Stimulated activated CD8-positive, alpha-beta memory T cell treated with anti-CD3 and anti-CD28 coated beads, Interleukin-7, amount 100 ng/mL, for 24 hours (primary cell): ENCODE results near the gene NGFR.
"Not testable (repeated sequence)": the region's sequence is repeated elsewhere in the genome, so short reads cannot be mapped to it uniquely, and the experiment has no call there.

Experiments
- DNase-seq: peaks from one replicate; pipeline ENCODE4 v3.0.0-alpha.2; 2020; ENCODE audit warnings: low read depth

The NGFR gene

DNA sequence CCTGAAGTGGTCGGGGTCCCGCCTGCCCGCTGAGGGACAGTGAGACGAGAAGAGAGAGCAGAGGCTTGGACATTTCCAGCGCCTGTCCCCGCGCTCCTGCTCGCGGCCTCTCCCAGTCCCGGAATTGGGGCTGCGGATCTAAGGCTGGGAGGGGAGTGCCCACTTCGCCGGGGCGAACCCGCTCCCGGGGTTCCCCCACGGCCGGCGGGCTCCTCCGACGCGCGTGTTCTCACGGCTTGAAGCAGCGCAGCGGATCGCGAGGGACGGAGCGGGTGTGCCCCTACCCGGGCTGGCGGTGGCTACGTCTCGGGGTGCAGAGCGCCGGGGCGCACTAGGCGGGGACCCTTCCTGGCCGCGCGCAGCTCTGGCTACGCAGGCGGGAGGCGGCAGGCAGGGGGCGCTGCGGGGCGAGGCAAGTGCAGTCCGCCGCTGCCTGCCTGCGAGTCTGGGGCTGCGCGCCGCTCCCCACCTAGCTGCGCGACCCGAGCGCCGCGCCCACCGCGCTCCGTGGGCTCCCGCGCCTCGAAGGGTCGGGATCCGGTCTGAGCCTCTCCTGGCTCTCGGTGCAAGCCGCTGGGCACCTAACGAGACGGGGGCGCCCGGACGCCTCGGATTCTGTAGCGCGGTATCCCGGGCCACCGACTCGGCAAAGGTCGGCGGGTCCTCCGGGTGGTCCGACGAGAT is 1.2 kb downstream of the NGFR start:
- DNase-seq: peak; percentile 83

DNA sequence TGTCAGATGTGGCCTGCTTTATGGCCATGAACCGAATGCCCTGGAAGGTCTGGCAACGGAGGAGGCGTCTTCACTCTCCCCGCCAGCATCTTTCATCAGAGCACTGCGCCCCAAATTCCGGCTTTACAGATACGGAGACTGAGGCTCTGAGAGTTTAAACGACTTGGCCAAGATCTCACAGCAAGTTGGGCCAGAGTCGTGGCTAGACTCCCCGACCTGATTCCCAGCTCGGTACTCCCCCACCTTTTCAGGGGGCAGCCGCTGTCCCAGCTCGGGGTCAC is 1.7 kb downstream of the NGFR start:
- DNase-seq: no peak

DNA sequence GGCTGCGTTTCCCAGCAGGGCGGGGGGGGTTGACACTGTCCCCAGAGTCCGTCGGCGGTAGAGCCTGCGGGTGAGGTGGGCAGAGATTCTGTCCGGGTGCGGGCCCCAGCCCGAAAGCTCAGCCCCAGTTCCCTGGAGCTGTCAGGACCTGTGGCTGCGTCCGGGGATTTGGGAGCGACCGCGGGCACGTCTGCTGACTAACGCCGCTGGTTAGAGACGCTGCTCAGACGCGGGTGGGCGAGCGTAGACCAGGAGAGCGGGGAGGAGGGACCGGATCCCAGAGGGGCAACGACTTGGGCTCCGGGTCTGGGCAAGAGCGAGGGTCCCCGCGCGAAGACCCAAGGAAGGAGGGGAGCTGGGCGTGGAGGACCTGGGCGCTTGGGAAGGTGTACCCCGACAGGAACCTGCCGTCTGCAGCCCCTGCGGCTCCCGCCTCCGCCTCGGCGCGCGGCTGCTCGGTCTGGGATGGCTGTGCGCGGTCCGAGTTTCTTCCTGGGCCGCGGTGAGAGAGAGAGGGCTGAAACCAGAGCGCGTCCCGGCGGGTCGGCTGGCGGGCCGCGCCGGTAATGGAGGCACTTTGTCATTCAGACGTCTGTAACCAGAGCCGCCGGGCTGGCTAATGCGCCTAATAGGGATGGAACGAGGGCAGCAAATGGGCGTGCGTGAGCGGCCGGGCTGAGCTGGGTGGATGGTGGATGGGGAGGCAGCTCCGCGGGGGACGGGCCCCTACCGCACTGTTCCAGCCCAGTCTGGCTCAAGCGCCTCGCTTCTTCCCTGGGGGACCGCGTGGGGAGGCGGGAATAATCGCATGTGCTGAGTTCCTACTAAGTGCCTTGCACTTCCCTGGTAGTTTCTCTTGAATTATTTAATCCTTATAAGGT is 2.3 kb downstream of the NGFR start:
- no peak for DNase-seq

DNA sequence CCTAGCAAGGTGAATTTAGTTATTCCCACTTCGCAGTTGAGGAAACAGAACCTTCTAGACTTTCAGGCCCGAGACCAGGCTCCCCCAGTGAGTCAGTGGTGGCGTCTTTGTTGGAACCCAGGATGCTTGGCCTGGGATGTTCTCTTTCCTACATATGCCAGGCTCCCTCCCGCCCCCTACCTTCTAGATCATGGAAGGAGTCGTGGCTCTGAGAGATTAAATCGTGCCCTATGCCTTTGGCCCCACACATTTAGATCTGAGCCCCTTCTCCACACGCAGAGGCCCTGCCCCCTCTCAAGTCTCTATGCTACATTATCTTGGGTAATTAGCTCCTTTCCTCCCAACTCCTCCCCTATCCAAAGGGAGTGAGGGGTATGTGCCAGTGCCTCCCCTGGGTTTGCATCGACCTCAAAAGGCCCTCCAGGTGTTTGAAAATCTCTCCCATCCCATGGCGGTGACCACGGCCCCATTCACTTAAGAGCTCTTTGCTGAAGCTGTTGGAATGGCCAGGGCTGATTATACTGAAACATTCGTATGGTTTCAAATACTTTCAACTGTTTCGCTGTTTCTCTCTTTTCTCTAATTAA is 3.0 kb downstream of the NGFR start:
- DNase-seq: no peak

DNA sequence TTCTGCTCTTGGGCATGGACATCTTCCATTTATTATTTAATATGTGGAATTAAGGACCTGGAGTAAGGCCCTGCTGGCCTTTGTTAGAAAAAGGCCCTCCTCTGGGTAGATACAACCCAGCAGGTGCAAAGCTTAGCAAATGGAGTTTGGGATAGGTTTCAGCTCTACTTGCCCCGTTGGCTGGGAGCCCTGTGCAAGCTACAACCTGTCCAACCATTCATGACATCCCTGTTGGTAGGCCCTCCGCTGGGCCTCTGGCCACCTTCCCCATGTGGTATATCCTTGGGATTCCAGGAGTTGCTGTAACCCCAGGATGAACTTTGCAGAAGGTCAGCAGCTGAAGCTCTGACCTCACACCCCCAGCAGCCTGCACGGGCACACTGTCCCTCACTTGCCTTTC is 6.4 kb downstream of the NGFR start:
- no peak for DNase-seq

DNA sequence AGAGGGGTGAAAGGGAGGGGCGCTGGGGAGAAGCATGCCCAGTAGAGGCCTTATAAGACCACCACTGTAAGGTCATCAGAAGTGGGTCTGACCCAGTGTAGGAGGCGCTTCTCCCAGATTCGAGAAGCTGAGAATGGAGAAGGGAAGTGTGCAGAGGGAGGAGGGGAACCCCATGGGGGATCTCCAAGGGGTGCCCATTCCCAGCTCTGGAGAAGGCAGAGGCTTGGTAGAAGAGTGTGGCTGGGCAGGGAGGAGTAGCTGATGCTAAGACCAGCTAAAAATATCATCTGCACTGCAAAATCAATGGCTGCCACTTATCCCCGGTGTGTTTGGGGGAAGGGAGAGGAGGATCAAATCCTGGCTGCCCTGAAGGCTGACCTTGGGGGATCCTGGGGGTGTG is 7.2 kb downstream of the NGFR start:
- DNase-seq: no peak

DNA sequence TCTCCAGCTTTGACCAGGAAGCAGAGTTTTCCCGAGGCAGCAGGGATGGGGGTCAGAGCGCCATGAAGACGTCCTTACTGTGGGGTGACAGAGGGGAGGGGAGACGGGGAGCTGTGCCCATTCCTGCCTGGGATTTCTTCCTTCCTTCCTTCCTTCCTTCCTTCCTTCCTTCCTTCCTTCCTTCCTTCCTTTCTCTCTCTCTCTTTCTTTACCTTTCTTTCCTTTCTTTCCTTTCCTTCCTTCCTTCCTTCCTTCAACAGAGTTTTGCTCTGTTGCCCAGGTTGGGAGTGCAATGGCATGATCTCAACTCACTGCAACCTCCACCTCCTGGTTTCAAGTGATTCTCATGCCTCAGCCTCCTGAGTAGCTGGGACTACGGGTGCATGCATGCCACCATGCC is 7.6 kb downstream of the NGFR start:
- not testable (repeated sequence) for DNase-seq

DNA sequence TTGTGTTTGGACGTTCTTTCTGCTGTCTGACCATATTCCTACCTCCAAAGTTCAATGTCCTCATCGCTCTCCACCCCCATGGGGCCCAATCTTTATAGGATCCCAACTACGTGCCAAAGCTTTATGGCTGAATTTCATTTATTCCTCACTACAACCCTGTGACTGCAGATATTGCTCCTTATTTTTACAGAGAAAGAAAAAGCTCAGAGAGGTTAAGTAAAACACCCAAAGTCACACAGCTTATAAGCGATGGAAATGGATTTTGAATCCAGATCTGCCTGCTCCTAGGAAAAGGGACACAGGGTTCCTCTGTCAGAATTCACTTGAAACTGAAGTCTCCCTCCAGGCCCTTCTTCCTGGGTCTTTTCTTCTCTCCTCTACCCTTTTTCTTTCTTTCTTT is 9.3 kb downstream of the NGFR start:
- no peak for DNase-seq

DNA sequence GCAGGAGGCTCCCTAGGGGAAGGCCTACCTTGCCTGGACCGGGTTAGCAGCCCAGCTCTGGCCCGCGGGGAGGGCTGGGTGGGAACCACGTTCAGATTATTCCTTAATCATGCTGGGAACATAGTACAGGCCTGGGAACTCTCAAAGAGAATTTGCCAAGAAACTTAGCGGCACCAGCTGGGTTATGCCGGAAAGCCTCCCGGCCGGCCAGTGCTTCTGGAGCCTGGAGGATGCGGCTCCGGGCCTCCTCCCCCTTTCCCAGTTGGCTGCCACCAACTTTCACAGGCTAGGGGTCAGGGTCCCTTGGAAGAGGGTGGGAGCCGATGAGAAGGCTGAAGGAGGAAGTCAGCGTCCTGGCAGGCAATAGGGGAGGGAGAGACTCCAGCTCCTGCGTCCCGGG is 10.8 kb downstream of the NGFR start:
- DNase-seq: no peak

DNA sequence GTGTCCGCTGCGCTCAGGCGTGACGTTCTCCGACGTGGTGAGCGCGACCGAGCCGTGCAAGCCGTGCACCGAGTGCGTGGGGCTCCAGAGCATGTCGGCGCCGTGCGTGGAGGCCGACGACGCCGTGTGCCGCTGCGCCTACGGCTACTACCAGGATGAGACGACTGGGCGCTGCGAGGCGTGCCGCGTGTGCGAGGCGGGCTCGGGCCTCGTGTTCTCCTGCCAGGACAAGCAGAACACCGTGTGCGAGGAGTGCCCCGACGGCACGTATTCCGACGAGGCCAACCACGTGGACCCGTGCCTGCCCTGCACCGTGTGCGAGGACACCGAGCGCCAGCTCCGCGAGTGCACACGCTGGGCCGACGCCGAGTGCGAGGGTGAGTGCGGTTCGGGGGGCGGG is 11.2 kb downstream of the NGFR start:
- no peak for DNase-seq

DNA sequence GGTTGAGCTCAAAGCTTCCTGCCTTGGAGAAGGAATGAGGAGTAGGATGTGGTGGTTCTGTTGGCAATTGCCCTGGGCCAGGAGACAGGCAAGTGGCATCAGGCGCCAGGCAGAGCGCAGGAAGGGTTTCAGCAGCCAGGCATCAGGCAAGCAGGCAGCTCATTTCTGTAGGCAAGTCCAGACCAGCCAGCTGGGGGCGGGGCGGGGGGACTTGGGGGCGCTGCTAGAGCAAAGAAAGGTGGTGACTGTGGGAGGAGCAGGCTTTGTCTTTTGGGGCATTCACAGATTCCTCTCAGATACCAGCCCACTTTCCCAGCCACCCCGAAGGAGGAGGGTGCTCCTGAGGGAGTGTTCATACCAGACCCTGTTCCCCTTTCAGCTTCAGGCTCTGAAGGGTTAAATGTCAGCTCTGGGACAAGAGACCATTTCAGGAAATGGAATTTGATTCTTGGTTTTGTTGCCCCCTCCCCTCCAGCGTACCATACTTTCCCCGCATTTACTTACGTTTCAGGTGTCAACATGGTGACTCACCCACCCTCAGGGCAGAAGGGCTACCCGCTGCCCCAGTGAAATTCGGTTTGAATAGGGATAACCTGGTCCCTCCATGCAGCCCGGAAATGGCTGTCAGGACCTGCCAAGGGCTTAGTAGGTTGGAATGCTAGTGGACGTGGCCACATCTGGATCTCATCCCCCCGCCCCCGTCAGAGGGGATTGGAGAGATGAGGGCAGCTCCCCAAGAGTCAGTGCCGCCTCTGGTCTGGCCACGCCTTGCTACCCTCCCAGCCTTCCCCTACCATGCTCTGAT is 13.2 kb downstream of the NGFR start:
- DNase-seq: no peak

DNA sequence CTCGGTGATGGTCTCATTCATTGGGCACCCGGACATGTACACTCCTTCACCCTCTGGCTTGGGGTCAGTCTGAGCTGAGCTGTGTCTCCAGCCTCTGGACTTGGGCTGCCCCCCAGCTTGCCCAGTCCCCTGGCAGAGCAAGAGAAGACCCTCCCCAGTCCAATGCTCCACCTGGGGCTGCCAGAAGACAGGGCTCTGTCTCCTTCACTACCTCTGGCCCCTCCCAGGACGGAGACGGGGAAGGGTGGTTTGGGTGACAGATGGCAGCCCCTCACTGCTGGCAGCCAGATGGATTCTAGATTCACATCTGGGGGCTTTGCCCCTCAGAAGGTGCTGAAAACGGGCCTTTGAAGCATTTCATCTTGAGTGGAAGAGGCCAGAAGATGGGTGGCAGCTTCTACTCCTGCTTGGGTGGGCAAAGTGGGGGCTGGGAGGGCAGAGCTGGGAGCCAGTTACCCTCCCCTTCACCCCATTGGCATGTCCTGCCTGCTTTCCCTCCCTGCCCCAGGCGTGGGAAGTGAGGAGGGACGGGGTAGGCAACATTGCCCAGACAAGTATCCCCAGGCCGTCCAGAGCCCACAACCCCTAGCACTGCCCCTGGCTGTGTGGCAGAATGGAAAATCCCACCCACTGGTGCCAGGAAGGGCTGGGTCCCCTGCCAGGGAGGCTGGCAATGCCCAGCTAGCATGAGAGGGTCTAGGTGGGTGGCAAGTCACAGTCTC is 13.9 kb downstream of the NGFR start:
- DNase-seq: no peak

DNA sequence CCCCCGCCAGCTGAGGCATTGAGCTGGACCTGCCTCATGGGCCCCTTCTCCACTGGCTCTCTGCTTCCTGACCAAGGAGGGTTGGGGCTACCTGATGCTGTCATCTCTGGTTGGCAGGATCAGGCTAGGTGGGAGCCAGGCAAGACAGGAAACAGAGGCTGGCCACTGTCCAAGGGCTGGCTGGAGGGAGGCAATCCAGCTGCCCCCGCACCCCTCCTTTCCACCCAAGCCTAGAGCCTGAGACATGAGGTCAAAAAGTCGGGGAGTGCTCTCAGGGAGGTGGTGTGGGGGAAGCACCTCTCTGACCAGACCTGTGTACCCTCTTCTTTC is 14.5 kb downstream of the NGFR start:
- no peak for DNase-seq

DNA sequence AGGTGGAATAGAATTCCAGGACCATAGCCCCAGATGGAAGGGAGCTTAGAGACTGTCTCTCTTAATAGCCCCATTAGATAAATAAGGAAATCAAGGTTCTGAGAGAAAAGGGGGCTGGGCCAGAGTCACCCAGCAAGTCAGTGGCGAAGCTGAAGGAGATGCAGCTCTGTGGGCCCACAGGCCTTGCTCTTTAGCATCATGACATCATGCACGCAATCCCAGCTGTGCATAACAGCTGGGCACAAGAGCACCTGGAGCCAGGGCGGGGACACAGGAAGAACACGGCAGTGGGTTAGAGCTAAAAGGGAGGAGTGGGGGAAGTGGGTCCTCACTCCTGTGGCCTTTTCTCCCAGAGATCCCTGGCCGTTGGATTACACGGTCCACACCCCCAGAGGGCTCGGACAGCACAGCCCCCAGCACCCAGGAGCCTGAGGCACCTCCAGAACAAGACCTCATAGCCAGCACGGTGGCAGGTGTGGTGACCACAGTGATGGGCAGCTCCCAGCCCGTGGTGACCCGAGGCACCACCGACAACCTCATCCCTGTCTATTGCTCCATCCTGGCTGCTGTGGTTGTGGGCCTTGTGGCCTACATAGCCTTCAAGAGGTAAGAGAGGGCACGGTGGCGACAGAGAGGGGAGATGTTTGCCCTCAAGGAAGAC is 15.1 kb downstream of the NGFR start:
- DNase-seq: no peak

DNA sequence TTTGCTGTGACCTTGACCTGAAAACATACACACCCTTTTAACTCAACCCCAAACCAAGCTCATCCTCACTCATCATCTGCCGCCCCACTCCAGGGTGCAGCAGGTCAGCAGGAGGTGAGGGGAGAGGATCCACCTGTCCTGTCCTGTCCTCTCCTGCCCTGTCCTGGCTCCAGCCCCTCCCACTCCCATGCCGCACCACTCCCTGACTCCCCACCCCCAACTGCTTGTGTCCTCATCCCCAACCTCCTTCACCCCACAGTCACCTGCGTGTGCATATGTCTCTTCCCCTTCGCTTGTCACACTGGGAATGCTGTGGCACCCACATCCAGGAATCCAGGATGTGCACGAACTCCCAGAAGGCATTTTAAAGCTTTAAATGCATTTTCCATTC is 15.6 kb downstream of the NGFR start:
- no peak for DNase-seq

DNA sequence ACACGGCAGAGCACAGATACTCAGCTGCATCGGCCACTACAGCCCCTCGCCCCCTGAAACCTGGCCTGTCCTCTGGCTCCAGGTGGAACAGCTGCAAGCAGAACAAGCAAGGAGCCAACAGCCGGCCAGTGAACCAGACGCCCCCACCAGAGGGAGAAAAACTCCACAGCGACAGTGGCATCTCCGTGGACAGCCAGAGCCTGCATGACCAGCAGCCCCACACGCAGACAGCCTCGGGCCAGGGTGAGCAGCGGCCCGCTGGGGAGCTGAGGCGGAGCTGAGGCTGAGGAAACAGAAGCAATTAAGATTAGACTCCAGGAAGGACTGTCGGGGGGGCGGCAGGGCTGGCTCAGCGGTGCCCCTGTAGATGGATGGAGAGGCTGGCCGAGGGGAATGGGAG is 16.7 kb downstream of the NGFR start:
- no peak for DNase-seq

DNA sequence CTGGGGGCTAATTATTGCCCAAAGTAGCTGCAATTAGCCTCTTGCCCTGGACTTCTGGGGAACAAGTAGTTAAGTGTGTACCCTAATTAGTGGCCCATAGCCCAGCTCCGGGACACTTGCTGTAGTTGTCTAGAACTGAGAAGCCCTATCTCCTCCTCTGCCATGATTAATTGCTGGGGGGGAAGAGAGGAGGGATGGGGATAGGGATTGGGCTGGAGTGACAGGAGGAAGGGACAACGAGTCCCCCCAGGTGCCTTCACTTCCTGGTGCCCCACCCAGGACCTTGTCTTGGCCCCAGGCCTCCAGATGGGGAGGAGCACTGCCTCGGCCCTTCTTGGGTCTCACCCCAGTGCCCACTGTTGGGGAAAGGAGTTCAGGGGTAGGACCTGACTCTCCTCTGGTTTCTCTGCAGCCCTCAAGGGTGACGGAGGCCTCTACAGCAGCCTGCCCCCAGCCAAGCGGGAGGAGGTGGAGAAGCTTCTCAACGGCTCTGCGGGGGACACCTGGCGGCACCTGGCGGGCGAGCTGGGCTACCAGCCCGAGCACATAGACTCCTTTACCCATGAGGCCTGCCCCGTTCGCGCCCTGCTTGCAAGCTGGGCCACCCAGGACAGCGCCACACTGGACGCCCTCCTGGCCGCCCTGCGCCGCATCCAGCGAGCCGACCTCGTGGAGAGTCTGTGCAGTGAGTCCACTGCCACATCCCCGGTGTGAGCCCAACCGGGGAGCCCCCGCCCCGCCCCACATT is 17.4 kb downstream of the NGFR start:
- no peak for DNase-seq

DNA sequence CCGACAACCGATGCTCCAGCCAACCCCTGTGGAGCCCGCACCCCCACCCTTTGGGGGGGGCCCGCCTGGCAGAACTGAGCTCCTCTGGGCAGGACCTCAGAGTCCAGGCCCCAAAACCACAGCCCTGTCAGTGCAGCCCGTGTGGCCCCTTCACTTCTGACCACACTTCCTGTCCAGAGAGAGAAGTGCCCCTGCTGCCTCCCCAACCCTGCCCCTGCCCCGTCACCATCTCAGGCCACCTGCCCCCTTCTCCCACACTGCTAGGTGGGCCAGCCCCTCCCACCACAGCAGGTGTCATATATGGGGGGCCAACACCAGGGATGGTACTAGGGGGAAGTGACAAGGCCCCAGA is 17.9 kb downstream of the NGFR start:
- DNase-seq: no peak

DNA sequence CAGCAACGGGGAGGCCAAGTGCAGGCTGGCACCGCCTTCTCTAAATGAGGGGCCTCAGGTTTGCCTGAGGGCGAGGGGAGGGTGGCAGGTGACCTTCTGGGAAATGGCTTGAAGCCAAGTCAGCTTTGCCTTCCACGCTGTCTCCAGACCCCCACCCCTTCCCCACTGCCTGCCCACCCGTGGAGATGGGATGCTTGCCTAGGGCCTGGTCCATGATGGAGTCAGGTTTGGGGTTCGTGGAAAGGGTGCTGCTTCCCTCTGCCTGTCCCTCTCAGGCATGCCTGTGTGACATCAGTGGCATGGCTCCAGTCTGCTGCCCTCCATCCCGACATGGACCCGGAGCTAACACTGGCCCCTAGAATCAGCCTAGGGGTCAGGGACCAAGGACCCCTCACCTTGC is 18.5 kb downstream of the NGFR start:
- no peak for DNase-seq

DNA sequence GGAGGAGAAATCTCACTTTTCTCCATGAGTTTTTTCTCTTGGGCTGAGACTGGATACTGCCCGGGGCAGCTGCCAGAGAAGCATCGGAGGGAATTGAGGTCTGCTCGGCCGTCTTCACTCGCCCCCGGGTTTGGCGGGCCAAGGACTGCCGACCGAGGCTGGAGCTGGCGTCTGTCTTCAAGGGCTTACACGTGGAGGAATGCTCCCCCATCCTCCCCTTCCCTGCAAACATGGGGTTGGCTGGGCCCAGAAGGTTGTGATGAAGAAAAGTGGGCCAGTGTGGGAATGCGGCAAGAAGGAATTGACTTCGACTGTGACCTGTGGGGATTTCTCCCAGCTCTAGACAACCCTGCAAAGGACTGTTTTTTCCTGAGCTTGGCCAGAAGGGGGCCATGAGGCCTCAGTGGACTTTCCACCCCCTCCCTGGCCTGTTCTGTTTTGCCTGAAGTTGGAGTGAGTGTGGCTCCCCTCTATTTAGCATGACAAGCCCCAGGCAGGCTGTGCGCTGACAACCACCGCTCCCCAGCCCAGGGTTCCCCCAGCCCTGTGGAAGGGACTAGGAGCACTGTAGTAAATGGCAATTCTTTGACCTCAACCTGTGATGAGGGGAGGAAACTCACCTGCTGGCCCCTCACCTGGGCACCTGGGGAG is 19.1 kb downstream of the NGFR start:
- no peak for DNase-seq
